NCI-H2029 treated with DMSO at 0.1 percent for 48 hours (cell line): ENCODE measurements around the gene FMN2.

Experiments
- DNase-seq: peaks from one replicate; lab custom pipeline; 2025; lab: John Stamatoyannopoulos, UW

FMN2 gene

GRCh38 chr1:240098534-240098933 lies 6.9 kb downstream of the FMN2 start:
- no peak for DNase-seq

- no peak for DNase-seq
Observed at GRCh38 chr1:240099329-240099728, 7.6 kb downstream of the FMN2 start.

- DNase-seq: no peak
Observed at GRCh38 chr1:240099748-240100147, 8.1 kb downstream of the FMN2 start.

GRCh38 chr1:240100371-240100934 lies 8.8 kb downstream of the FMN2 start:
- DNase-seq: no peak

- no peak for DNase-seq
Observed at GRCh38 chr1:240101306-240101705, 9.6 kb downstream of the FMN2 start.

- DNase-seq: no peak
Observed at GRCh38 chr1:240101737-240102136, 10.1 kb downstream of the FMN2 start.

- no peak for DNase-seq
Observed at GRCh38 chr1:240104672-240105071, 13.0 kb downstream of the FMN2 start.

- no peak for DNase-seq
Observed at GRCh38 chr1:240107058-240107684, 15.5 kb downstream of the FMN2 start.

- no peak for DNase-seq
Observed at GRCh38 chr1:240109130-240109529, 17.4 kb downstream of the FMN2 start.

- no peak for DNase-seq
Observed at GRCh38 chr1:240109920-240110636, 18.4 kb downstream of the FMN2 start.

- DNase-seq: no peak
Observed at GRCh38 chr1:240111558-240111957, 19.9 kb downstream of the FMN2 start.

- no peak for DNase-seq
Observed at GRCh38 chr1:240114222-240114621, 22.5 kb downstream of the FMN2 start.

- no peak for DNase-seq
Observed at GRCh38 chr1:240115831-240116230, 24.1 kb downstream of the FMN2 start.

- DNase-seq: no peak
Observed at GRCh38 chr1:240116831-240117769, 25.4 kb downstream of the FMN2 start.

- DNase-seq: no peak
Observed at GRCh38 chr1:240117930-240118329, 26.2 kb downstream of the FMN2 start.

GRCh38 chr1:240122639-240123613 lies 31.2 kb downstream of the FMN2 start:
- DNase-seq: peak; percentile 79

GRCh38 chr1:240126821-240127220 lies 35.1 kb downstream of the FMN2 start:
- no peak for DNase-seq

GRCh38 chr1:240128366-240128765 lies 36.7 kb downstream of the FMN2 start:
- DNase-seq: no peak

- DNase-seq: no peak
Observed at GRCh38 chr1:240134113-240134512, 42.4 kb downstream of the FMN2 start.

GRCh38 chr1:240134596-240134995 lies 42.9 kb downstream of the FMN2 start:
- DNase-seq: no peak

GRCh38 chr1:240136402-240136801 lies 44.7 kb downstream of the FMN2 start:
- no peak for DNase-seq
